NCI-H2081 (cell line): ENCODE data around the gene CLPTM1.
A peak's percentile ranks its signal among the peaks of the same experiment; 100 is the strongest.
"Not testable (repeated sequence)": the region's sequence is repeated elsewhere in the genome, so short reads cannot be mapped to it uniquely, and the experiment has no call there.

ENCODE experiments used
- DNase-seq, 2 experiments: peaks; one replicate each; lab custom pipeline; 2025; lab: John Stamatoyannopoulos, UW

Gene CLPTM1

DNA sequence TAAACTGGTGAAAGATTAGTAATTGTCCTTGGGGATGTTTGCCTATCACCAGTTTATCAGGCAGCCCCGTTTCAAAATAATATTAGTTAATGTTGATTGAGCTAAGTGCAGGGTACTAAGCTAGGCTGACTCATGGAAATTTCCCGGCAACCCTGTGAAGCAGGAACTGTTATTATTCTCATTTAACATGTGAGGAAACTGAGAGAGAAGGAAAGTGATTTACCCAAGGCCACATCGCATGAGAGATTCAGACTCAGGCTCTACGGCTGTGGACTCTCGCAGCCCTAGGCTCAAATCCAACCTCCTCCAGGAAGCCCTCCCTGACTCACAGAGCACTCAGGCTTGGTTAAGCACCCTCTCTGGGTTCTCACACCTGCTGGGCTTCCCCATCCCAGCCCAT, 19.7 kb downstream of the CLPTM1 start:
- DNase-seq: no peak

DNA sequence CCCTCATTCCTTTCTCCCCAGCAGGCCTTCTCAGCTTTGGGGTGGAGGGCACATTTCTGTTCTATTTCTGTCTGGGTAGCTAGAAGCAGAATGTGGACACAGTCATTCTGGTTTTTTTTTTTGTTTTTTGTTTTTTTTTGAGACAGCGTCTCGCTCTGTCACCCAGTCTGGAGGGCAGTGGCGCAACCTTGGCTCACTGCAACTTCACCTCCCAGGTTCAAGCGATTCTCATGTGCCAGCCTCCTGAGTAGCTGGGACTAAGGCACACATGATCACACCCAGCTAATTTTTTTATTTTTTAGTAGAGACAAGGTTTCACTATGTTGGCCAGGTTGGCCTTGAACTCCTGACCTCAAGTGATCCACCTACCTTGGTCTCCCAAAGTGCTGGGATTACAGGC, 20.3 kb downstream of the CLPTM1 start:
- DNase-seq: no peak

DNA sequence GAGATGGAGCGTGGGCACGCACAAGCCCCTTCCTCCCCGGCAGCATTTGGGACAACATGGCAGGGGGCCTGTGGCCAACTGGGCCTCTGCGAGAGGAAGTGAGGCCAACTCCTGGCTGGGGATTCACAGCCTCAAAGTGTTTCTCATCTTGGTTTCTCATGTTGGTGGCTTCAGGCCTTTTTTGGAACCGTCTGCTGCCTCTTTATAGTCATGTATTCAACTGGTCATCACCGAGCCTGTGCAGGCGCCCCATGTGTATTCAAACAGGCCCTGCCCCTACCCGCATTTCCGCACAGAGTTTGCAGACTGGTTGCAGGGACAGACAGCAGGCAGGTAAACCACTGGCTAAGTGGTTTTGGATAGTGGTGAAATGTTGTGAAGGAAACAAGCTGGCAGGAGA, 28.8 kb downstream of the CLPTM1 start:
- DNase-seq: no peak

DNA sequence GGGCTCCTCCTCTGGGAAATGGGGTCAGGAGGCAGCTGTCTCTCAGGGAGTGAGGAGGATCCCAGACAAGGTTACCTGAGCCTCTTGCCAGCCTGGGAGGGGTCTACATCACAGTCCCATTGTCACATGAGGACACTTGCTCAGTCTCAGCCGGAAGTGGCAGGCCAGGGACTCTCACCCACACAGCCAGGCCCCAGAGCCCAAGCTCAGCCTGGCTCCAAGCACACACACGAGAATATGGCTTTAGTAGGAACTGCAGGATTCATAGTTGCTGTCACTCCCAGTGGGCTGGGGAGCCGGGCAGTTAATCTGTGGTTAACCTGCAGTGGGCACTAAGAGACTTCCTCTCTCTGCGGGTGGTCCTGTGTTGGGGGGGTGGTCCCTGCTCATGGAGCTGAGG, 30.3 kb downstream of the CLPTM1 start:
- DNase-seq: no peak

DNA sequence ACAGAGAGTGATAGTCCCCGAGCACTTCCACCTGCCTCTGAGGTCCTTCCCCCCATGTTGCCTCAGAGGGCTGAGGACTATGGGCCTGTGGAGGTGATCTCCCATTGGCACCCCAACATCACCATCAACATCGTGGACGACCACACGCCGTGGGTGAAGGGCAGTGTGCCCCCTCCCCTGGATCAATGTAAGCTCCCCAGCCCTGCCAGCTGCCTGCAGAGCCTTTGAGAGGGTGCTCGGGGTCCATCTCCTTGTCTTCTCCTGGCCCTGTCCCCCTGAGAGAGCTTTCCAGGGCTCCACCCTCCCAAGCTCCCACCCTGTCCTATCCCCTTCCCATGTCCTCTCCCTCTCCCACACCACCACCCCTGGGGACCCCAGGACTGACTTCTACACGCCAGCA, 31.2 kb downstream of the CLPTM1 start:
- DNase-seq: no peak

DNA sequence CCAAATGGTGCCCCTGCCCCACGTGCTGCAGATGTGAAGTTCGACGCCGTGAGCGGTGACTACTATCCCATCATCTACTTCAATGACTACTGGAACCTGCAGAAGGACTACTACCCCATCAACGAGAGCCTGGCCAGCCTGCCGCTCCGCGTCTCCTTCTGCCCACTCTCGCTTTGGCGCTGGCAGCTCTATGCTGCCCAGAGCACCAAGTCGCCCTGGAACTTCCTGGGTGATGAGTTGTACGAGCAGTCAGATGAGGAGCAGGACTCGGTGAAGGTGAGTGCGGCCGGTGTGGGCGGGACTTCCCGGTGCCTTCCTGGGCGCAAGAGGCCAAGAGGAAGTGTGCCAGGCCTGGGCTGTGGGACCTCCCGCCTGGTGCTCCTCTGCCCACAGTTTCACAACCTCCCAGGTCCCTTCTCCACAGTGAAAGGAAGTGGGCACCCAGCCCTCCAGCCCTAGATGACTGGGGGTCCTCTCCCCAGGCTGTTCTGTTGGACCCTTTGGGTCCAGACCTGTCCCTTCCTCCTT, 32.0 kb downstream of the CLPTM1 start:
- no peak for DNase-seq

DNA sequence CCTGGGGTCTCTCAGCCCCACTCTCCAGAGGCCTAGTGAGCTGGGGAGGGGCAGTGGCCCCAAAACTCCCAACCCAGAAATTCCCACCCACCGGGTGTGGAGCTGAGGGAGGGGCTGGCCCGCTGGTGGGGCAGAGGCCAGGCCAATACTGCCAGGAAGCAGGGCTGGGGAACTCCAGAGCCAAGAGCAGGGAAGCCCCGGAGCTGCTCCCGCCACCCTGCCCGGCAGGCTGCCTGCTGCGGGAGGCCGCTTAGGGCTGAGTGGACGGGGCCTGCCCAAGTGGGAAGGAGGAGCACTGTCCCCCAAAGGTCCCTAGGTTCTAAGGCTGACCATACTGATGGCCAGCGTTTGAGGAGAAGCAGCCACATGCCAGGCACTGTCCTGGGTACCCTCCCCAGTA, 33.1 kb downstream of the CLPTM1 start:
- DNase-seq: no peak

DNA sequence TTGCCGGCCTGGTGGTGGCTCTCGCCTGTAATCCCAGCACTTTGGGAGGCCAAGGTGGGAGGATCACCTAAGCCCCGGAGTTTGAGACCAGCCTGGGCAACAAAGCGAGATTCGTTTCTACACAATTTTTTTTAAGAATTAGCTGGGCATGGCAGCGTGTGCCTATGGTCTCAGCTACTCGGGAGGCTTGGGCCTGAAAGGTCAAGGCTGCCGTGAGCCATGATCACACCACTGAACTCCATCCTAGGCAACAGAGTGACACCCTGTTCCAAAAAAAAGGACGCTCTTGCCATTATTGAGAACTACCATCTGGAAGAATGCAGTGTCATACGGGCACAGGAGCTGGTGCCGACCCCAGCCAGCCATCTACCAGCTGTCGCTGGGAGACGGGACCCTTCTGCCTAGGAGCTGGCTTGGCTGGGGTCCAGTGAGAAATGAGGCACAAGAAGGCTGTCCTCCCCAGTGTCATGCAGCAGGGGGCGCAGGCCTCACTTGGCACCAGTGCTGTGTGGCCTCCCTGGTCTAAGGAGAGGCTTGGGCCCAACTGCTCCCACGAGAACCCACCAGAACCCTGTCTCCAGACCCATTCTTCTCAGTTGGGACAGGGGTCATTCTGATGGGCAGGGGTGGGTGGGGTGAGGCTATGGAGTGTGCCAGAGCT, 33.8 kb downstream of the CLPTM1 start:
- DNase-seq: peak; percentile 6 to 26

DNA sequence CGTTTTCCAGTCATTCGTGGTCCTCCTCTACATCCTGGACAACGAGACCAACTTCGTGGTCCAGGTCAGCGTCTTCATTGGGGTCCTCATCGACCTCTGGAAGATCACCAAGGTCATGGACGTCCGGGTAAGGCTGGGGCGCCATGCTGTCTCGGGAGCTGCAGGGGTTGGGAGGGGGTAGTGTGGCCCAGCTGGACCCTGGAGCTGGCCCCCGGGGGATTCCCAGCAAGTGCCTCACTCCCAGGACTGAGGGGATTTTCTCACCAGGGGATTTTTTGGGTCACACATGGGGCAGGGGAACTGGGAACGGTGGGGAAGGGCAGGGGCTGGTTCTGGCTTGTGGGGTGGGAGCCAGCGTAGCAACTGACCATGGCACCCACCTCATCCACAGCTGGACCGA, 35.3 kb downstream of the CLPTM1 start:
- no peak for DNase-seq

DNA sequence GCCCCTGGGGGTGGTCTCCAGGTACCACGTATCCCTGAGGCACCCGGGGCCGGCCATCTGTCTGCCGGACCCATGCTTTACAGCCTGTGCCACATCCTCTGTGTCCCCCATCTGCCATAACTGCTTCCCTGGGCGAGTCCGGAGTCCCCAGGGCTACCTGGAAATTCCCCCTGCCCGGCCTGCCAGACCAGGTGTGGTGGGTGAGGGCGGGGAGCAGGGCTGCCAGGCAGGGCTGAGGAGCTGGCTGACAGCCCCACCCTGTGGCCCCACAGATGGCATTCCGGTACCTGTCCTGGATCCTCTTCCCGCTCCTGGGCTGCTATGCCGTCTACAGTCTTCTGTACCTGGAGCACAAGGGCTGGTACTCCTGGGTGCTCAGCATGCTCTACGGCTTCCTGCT, 35.8 kb downstream of the CLPTM1 start:
- DNase-seq: no peak

DNA sequence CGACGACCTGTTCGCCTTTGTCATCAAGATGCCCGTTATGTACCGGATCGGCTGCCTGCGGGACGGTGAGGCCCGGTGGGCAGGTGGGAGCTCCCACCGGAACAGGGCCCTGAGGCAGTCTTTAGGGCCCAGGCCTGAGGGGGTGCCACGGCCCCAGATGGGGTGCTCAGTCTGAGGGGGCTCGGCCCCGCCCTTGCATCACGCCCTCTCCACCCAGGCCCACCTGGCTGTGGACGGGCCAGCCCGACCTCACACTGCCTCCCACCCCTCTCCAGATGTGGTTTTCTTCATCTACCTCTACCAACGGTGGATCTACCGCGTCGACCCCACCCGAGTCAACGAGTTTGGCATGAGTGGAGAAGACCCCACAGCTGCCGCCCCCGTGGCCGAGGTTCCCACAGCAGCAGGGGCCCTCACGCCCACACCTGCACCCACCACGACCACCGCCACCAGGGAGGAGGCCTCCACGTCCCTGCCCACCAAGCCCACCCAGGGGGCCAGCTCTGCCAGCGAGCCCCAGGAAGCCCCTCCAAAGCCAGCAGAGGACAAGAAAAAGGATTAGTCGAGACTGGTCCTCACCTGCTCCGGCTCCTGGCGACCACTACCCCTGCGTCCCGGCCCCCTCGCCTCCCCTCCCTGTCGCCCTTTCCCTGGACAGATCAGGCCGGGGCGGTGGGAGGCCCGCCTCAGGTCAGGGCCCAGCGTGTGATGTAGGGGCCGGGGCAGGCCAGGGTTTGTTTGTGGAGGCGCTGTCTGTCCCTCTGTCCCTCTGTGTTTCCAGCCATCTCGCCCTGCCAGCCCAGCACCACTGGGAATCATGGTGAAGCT, 37.4 kb downstream of the CLPTM1 start:
- no peak for DNase-seq

DNA sequence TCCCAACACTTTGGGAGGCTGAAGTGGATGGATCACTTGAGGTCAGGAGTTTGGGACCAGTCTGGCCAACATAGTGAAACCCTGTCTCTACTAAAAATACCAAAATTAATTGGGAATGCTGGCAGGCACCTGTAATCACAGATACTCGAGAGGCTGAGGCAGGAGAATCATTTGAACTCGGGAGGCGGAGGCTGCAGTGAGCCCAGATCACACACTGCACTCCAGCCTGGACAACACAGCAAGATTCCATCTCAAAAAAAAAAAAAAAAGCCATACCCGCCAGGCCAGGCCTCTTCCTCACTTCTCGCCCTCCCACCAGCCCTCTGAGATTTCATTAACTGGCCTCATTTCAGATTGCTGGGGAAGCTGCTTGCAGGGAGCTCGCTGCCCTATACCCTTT, 38.3 kb downstream of the CLPTM1 start:
- DNase-seq: no peak

DNA sequence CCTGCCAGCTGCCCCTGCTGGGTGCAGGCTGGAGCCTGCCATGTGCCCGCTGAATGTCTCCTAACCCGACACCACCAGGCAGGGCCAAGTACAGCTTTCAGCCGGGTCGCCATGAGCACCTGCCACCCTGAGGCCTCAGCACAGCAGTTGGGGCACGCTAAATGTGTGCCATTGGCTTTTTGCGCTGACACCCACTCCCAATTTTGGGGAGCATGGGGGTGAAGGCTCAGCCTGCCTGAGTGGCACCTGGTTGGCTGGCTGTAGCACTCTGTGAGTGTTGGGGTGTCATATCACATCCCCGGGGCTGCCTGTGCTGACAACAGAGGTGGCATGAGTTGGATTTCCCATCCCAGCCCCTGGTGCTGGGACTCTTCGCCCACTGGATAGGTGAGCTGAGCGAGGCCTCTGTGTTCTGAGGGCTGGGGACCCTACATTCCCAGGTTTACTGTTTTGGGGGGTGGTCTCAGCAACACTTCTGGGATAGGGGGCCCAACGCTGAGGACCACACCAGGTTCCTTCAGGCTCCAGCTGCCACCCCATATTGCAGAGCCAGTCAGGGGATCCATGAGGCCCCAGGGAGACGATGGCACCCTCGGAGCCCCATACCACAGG, 38.9 kb downstream of the CLPTM1 start:
- DNase-seq: no peak

DNA sequence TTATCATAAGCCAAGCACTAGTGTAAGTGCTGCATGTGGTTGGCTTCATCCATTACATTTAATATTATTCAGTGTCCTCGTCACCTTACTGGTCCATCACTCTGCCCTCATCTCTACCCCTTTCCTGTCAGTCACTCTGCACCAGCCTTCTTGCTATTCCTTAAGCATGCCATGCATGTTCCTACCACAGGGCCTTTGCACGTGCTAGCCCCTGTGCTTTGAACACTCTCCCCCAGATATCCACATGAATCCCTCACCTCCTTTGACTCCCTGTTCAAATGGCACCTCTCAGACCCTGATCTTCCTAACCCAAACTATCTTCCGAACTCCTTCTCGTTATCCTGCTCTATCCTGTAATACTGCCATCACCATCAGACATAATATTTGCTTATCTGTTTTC, 42.8 kb downstream of the CLPTM1 start:
- DNase-seq: no peak

DNA sequence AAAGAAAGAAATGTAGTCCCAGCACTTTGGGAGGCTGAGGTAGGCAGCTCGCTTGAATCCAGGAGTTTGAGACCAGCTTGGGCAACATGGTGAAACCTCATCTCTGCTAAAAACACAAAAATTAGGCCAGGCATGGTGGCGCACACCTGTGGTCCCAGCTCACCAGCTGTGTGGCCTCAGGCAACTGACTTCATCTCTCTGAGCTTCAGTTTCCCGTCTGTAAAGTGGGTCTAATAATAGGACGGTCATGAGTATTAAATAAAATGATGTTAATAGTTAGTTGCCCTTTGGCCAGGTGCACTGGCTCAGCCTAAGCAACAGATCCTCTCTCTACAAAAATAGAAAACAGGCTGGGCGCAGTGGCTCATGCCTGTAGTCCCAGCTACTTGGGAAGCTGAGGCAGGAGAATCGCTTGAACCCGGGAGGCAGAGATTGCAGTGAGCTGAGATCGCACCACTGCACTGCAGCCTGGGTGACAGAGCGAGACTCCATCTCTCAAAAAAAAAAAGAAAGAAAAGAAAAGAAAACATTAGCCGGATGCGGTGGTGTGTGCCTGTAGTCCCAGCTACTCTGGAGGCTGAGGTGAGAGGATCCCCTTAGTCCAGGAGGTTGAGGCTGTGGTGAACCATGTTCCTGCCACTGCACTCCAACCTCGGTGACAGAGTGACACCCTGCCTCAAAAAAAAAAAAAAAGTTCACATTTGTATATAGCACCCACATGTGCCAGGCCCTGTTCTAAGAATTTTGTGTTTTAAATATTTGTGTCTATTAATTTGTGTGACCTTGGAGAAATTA, 44.1 kb downstream of the CLPTM1 start:
- not testable (repeated sequence) for DNase-seq

DNA sequence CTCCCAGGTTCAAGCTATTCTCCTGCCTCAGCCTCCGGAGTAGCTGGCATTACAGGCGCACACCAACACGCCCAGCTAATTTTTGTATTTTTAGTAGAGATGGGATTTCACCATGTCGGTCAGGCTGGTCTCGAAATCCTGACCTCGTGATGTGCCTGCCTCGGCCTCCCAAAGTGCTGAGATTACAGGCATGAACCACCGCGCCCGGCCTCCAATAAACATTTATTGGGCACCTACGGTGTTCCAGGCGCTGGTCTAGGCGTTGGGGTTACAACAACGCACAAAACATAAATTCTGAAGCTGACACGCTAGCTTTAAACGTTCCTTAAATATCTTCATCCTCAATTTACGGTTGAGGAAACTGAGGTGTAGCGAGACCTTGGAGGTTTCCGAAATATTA, 45.5 kb downstream of the CLPTM1 start:
- DNase-seq: not testable (repeated sequence)

DNA sequence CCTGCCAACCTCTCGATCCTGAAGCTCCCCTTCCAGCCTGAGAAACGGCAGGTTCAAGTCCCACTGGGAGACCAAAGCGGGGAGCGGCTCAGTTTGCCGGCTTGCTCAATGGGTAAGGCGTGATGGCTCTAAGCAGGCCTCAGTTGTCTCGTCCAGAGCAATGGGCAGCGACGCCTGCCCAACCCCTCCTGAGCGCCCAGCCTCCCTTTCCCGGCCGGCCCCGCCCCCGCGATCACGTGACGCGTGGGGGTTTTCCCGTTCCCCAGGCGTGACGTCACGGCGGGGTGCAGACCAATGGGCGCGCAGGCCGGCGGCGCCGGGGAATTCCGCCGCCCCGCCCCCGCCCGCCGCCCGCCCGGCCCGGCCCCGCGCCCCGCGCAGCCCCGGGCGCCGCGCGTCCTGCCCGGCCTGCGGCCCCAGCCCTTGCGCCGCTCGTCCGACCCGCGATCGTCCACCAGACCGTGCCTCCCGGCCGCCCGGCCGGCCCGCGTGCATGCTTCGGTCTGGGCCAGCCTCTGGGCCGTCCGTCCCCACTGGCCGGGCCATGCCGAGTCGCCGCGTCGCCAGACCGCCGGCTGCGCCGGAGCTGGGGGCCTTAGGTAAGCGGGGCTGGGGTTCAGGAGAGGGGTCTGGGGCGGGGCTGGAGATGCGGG, 46.0 kb downstream of the CLPTM1 start, which contains the start of gene RELB:
TSS of gene RELB (plus strand) at position 378 of the 653 bp plus-strand sequence. CDS start at position 494, 116 bp downstream.
- peak; percentile 78 to 83 for DNase-seq

DNA sequence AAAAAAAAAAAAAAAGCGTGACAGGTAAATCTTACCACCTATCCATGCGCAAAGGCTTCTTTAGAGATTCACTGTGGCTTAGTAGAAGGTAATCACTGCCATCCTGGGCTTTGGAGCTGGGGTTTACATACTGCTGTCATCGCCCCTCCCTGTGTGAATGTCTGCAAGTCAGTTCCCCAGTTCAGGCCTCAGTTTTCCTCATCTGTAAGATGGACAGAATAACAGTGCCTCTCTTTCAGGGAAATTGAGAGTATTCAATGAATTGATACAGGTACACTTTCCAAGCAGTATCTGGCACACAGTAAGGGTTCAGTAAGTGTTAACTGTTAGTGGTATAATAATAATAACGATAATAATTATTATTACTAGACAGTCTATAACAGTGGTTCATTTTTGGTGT, 48.3 kb downstream of the CLPTM1 start:
- no peak for DNase-seq

DNA sequence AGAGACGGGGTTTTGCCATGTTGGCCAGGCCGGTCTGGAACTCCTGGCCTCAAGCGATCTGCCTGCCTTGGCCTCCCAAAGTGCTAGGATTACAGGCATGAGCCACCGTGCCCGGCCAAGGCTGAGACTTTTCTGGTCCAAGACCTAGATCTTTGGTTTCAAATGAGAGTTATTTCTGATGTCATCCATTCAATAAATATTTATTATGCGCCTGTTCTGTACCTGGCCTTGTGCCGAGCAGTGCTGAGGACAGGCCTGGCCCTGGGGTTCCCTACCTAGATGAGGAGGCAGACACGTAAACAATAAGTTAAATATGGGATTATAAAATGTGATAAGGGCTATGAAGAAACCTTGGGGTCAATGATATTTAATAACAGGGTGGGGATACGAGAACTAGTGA, 50.6 kb downstream of the CLPTM1 start:
- no peak for DNase-seq

DNA sequence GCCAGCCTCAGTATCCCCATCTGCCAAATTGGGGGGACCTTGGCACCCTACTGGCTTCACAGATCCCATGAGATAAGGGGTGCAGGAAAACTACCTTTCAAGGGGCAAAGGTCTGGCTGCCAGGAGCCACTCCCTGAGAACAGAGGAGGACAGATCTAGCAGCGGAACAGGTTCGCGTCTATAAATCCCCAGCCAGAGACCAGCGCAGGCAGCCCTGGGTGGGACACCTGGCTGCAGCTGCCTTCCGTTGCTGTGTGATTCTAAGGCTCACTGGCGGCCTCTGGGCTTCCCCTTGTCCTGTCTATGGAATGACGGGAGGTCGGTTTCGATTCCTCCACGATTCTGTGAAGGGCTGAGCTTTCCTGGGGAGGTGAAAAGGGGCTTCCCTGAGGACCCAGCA, 53.4 kb downstream of the CLPTM1 start:
- no peak for DNase-seq

DNA sequence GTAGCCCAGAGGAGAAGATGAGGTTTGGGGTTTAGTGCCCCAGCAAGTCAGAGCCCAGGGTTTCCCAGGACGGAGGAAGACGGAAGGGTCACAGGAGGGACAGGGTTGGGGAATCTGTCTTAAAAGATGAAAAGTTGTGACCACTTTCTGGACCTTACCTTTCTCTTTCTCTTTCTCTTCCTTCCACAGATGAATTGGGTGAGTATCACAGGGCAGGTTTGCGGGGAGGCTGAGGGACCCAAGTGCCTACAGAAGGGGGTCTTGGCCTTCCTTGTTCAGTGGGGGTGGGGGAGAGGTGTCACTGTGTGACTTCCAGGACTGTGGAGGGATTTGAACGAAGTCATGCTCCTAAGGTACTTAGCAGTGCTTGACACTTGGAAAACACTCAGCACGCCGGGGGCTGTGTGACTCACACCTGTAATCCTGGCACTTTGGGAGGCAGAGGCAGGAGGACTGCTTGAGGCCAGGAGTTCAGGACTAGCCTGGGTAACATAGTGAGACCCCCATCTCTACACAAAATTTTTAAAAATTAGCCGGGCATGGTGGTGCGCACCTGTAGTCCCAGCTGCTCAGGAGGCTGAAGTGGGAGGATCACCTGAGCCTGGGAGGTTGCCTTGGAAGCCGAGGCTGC, 54.6 kb downstream of the CLPTM1 start:
- DNase-seq: no peak
